GM19025 (cell line): ENCODE results near the gene SLC2A13.
A peak's percentile ranks its signal among the peaks of the same experiment; 100 is the strongest.

Experiments used
- ATAC-seq: cut with Tn5 transposase; IDR thresholded peaks from one replicate; pipeline ENCODE4 v1.9.1; 2021; ENCODE audit warnings: mild to moderate bottlenecking, low read depth, moderate library complexity; ENCODE audit not compliant: unreplicated experiment

SLC2A13 gene

GRCh38 chr12:40105515-40106201 is at the start of gene SLC2A13:
SLC2A13 (minus strand) TSS chr12:40106081; CDS start chr12:40105808, 273 bp downstream.
- peak; percentile 81 for ATAC-seq

DNA sequence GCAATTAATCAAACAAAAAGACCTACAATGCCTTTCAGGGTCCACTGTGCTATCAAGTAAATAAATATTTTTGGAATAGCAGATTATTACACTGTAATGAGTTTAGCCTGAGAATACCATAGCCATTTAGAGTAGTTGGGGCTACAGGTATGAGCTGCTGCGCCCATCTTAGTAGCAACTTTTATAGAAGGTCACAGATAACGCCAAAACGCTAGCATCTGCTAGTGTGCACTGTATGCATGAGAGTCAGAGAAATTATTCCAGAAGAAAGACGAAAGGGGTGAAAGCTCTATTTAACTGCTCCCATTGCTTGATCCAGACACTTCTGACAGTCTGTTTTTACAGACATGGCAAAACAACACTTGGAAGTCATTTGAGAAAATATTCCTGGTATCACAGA is 48.5 kb upstream of the SLC2A13 start:
- no peak for ATAC-seq

- ATAC-seq: no peak
Measured at GRCh38 chr12:40153432-40153831, 47.6 kb upstream of the SLC2A13 start.

GRCh38 chr12:40152783-40153383 is 47.0 kb upstream of the SLC2A13 start:
- no peak for ATAC-seq

DNA sequence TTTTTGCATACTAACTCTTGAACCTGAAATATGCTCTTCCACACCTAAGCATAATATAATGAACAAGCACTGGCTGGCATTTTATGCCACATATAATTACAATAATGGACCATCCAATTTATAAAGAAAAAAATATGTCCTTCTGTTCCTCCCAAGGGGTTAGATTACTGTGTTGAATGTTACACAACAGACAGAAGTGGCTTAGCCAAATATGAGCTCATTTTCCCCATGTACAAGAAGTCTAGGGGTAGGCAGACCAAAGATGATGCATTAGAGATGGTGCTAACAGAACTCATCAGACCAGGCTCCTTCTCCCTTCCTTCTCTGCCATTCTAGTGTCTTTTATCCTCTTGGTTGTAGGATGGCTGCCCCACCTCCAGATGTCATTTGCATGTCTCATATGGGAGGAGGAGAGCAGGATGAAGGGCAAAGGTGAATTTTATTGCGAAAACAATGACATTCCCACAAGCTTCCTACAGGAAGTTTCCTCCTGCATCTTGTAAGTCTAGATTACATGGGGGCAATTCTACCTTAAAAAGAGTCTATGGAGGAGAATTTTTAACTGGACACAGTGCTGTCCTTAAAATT is 43.9 kb upstream of the SLC2A13 start:
- no peak for ATAC-seq

DNA sequence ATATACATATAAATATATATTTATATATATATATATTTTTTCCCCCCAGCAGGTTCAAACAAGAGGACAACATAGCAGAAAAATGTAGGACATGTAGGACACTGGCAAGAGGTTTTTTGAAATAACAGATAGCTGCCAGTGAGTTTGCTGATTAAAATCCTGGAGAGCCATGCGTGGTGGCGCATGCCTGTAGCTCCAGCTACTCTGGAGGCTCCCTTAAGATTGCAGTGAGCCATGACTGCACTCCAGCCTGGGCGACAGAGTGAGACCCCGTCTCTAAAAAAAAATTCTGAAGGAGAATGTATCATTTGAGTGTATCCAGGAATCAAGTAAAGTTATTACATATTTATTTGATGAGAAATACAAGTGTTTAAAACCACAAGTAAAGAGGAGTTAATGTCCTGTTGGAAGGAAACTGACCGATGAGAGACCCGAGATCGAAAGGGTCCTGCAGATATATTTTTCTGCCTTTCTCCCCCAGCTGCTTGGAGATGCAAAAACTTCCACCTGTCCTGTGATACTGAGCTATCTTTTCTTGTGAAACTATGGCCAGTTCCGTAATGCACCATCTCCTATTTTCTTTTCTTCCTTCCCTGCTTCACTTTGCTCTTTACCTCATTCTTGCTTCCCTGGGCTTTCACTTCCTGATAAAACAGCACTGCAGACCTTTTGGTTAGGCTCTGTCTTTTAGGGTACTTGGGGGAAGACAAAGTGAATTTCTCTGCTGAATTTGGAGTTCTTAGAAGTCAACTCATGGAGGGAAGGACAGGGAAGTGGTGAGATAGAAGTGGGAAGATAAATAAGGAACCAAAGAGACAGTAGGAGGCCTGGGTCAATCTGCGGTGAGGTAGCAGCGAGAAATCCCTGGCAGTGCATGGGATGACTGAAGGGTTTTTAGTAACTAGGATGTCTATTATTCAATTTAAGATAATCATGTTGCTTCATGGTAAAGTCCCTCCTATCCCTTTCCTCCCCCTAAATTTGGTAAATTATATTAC is 41.2 kb upstream of the SLC2A13 start:
- ATAC-seq: no peak

- no peak for ATAC-seq
Measured at GRCh38 chr12:40145896-40146295, 40.0 kb upstream of the SLC2A13 start.

- ATAC-seq: no peak
Measured at GRCh38 chr12:40144023-40144422, 38.1 kb upstream of the SLC2A13 start.

- ATAC-seq: no peak
Measured at GRCh38 chr12:40142001-40142744, 36.3 kb upstream of the SLC2A13 start.

- ATAC-seq: no peak
Measured at GRCh38 chr12:40138526-40138925, 32.6 kb upstream of the SLC2A13 start.

- ATAC-seq: no peak
Measured at GRCh38 chr12:40137252-40137651, 31.4 kb upstream of the SLC2A13 start.

- no peak for ATAC-seq
Measured at GRCh38 chr12:40127408-40127807, 21.5 kb upstream of the SLC2A13 start.

- ATAC-seq: no peak
Measured at GRCh38 chr12:40123496-40123895, 17.6 kb upstream of the SLC2A13 start.

DNA sequence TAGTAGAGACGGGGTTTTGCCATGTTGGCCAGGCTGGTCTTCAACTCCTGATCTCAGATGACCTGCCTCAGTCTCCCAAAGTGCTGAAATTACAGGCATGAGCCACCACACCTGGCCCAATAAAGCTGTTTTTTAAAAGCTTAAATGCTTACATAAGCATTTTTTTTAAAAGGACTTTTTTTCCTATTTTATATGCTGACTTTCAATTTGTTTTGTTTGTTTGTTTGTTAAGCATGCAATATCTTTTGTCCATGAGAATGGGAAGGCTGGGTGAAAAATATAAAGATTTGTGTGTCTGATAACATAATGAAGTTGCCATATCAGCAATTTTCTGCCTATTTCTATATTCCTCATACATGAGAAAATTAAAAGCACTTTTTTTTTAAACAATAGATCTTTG is 17.0 kb upstream of the SLC2A13 start:
- ATAC-seq: no peak

GRCh38 chr12:40117818-40118217 is 11.9 kb upstream of the SLC2A13 start:
- ATAC-seq: peak; percentile 81

DNA sequence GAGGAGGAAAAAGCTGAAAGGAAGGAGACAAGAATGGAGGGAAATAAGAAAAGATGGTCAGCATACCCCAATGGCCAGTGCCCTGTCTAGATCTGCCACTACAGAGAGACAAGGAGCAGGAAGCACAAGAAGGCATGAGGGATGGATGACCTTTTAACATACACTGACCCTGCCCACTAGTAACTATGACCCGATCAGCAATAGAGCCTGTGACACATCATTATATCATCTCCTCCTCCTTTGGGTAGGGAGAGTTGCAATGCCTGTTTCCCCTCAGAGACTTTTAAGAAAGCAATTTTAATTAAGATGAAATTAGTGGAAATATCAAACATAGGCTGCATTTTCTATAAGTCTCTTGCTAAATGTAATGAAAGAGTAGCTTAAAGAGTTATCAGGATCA is 4.7 kb upstream of the SLC2A13 start:
- no peak for ATAC-seq

GRCh38 chr12:40107803-40108620 is 2.1 kb upstream of the SLC2A13 start:
- ATAC-seq: no peak

DNA sequence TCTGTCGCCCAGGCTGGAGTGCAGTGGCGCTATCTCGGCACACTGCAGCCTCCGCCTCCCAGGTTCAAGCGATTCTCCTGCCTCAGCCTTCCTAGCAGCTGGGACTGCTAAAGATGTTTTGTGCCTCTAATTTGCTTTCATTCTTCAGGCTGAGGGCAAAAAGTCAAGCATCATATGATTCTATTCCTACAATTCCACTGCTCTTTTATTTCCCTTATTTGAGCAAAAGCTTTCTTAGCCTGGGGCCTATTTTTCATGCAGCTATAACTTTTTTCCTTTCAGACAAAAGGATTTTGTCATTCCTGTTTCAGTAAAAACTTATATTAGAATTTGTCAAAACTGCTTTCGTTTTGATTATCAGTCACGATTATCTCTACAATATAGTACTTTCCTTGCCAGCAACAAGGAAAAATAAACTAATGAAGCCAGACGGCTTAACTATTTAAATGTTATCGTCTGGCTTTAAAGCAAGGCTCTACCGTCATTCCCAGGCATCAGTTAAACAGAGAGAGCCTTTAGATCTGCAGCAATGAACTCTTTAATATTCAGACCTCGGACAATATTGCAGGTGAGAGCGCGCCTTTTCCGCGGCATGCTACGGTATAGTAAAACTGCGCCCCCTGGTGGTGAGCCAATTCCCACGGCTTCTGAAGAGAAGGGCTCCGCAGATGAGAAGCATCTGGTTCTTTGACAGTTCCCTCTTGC is 1.4 kb upstream of the SLC2A13 start:
- ATAC-seq: peak; percentile 23

- ATAC-seq: no peak
Measured at GRCh38 chr12:40106655-40107054, 774 bp upstream of the SLC2A13 start.
